HepG2 (cell line): Measurements from ENCODE around the gene JOSD1. TPM values are rescaled to one million over a fixed set of nuclear protein-coding genes. Genes with fewer than 3 reads are reported as not detected.
A peak's percentile ranks its signal among the peaks of the same experiment; 100 is the strongest.

Experiments
- AGO1 ChIP-seq: fragments of 200-400 bp; formaldehyde crosslinking; IDR thresholded peaks from 2 replicates; pipeline ENCODE4 v1.6.1; 2017; ENCODE audit warnings: mild to moderate bottlenecking, low read depth, low read length, moderate library complexity; ENCODE audit not compliant: poor library complexity, severe bottlenecking
- ARID3A ChIP-seq: IDR thresholded peaks from 2 replicates; pipeline ENCODE4 v1.6.1; 2012; ENCODE audit warnings: low read depth, low read length, improper control_type of control experiment
- ATF1 ChIP-seq: IDR thresholded peaks from 2 replicates; pipeline ENCODE4 v1.6.1; 2016; ENCODE audit warnings: mild to moderate bottlenecking, control low read depth
- CAMTA2 ChIP-seq: sonication (generic); formaldehyde crosslinking; IDR thresholded peaks from 2 replicates; pipeline ENCODE4 v1.4.0; 2020; ENCODE audit warnings: mild to moderate bottlenecking, missing genetic modification reagents, borderline replicate concordance
- GTF2F1 ChIP-seq: fragments of 150-350 bp; IDR thresholded peaks from 2 replicates; pipeline ENCODE4 v1.6.1; 2014; ENCODE audit warnings: low read length
- HDAC2 ChIP-seq: sonication (generic); formaldehyde crosslinking; IDR thresholded peaks from 2 replicates; pipeline ENCODE4 v1.4.0; 2020; ENCODE audit warnings: missing genetic modification reagents
- IRX3 ChIP-seq: sonication (generic); formaldehyde crosslinking; IDR thresholded peaks from 2 replicates; pipeline ENCODE4 v1.8.1; 2023; ENCODE audit warnings: mild to moderate bottlenecking, low read depth, missing genetic modification reagents, borderline replicate concordance
- ISX ChIP-seq: sonication (generic); formaldehyde crosslinking; conservative IDR thresholded peaks from 2 replicates; pipeline ENCODE4 v1.5.0; 2020; ENCODE audit warnings: missing genetic modification reagents
- MIXL1 ChIP-seq: IDR thresholded peaks from 2 replicates; pipeline ENCODE4 v1.6.1; 2016
- NFATC3 ChIP-seq: sonication (generic); formaldehyde crosslinking; IDR thresholded peaks from 2 replicates; pipeline ENCODE4 v1.5.1; 2020; ENCODE audit warnings: mild to moderate bottlenecking, missing genetic modification reagents
- SYNCRIP ChIP-seq: fragments of 200-400 bp; formaldehyde crosslinking; IDR thresholded peaks from 2 replicates; pipeline ENCODE4 v1.6.1; 2018; ENCODE audit warnings: mild to moderate bottlenecking, low read depth, low read length; ENCODE audit not compliant: insufficient read depth
- ZBTB2 ChIP-seq: sonication (generic); formaldehyde crosslinking; IDR thresholded peaks from 2 replicates; pipeline ENCODE4 v1.8.0; 2022; ENCODE audit warnings: low read depth, missing genetic modification reagents
- ZBTB43 ChIP-seq: sonication (generic); formaldehyde crosslinking; conservative IDR thresholded peaks from 2 replicates; pipeline ENCODE4 v1.4.0; 2020; ENCODE audit warnings: missing genetic modification reagents
- ZNF296 ChIP-seq: sonication (generic); formaldehyde crosslinking; conservative IDR thresholded peaks from 2 replicates; pipeline ENCODE4 v1.5.0; 2020; ENCODE audit warnings: mild to moderate bottlenecking, missing genetic modification reagents
- ZNF337 ChIP-seq: sonication (generic); formaldehyde crosslinking; IDR thresholded peaks from 2 replicates; pipeline ENCODE4 v1.5.1; 2020; ENCODE audit warnings: missing genetic modification reagents, low read depth, mild to moderate bottlenecking, borderline replicate concordance
- ZNF431 ChIP-seq: sonication (generic); formaldehyde crosslinking; IDR thresholded peaks from 2 replicates; pipeline ENCODE4 v1.9.0; 2022; ENCODE audit warnings: missing genetic modification reagents, low read depth, mild to moderate bottlenecking, borderline replicate concordance
- ZNF496 ChIP-seq: sonication (generic); formaldehyde crosslinking; IDR thresholded peaks from 2 replicates; pipeline ENCODE4 v1.8.1; 2023; ENCODE audit warnings: mild to moderate bottlenecking, moderate library complexity, missing genetic modification reagents; ENCODE audit not compliant: insufficient replicate concordance
- ZNF563 ChIP-seq: sonication (generic); formaldehyde crosslinking; IDR thresholded peaks from 2 replicates; pipeline ENCODE4 v1.8.0; 2022; ENCODE audit warnings: mild to moderate bottlenecking, moderate library complexity, missing genetic modification reagents
- ZNF776 ChIP-seq: sonication (generic); formaldehyde crosslinking; IDR thresholded peaks from 2 replicates; pipeline ENCODE4 v1.4.0; 2020; ENCODE audit warnings: mild to moderate bottlenecking, missing genetic modification reagents
- polyA plus RNA-seq, 8 experiments: library from polyadenylated mRNA; depleted of rRNA in 3 of 8; stranded (reverse) in 7 of 8; unstranded in 1 of 8; fragments of >200 nt; fragmentation: Illumina TruSeq in 4 of 8; extraction: Trizol in 4 of 8; gene quantifications; 2 replicates each; pipeline versions ENCODE4 v1.2.1 to v1.2.3, GENCODE V29; 2011 to 2016; ENCODE audit warnings: low read depth in 4 of 8, missing spikeins in 1 of 8, mixed read lengths in 1 of 8; ENCODE audit not compliant: insufficient read depth in 1 of 8
- total RNA-seq, 5 experiments: library from RNA; depleted of rRNA; stranded (reverse); fragments of >200 nt; fragmentation: Illumina TruSeq; extraction: Trizol; gene quantifications; 2 replicates each; pipeline ENCODE4 v1.2.3, GENCODE V29; 2016; ENCODE audit warnings: low read depth in 1 of 5
- TF ChIP-seq, protein P1 (sequence below): IDR thresholded peaks from 2 replicates; pipeline ENCODE4 v1.6.1; 2018; ENCODE audit warnings: missing genetic modification reagents, mild to moderate bottlenecking, missing compliant biosample characterization
- TF ChIP-seq, protein P2 (sequence below): sonication (generic); formaldehyde crosslinking; IDR thresholded peaks from 2 replicates; pipeline ENCODE4 v1.8.1; 2023; ENCODE audit warnings: mild to moderate bottlenecking, missing genetic modification reagents, borderline replicate concordance

The JOSD1 gene
- total and polyA plus RNA-seq, 2 of the 13 experiments (the other 11 are each of a cell fraction or from before 2014, with no cell fraction given), result 31.7 to 38.4 TPM

- TF ChIP-seq, protein P1, sequence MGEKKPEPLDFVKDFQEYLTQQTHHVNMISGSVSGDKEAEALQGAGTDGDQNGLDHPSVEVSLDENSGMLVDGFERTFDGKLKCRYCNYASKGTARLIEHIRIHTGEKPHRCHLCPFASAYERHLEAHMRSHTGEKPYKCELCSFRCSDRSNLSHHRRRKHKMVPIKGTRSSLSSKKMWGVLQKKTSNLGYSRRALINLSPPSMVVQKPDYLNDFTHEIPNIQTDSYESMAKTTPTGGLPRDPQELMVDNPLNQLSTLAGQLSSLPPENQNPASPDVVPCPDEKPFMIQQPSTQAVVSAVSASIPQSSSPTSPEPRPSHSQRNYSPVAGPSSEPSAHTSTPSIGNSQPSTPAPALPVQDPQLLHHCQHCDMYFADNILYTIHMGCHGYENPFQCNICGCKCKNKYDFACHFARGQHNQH (CRISPR knock-in tag), result peak; percentile 72
- TF ChIP-seq IRX3 (CRISPR knock-in tag), result no peak
- TF ChIP-seq ZBTB2 (CRISPR knock-in tag), result peak; percentile 84
- no peak for TF ChIP-seq ZNF337 (CRISPR knock-in tag)
- TF ChIP-seq SYNCRIP, result no peak
- peak; percentile 60; the same call in 1 of the 2 replicates for TF ChIP-seq ZNF563 (CRISPR knock-in tag)
- no peak for TF ChIP-seq ZNF496
- TF ChIP-seq ZBTB43 (CRISPR knock-in tag), result peak; percentile 58
- TF ChIP-seq ZNF776 (CRISPR knock-in tag), result peak; percentile 80; the same call in 1 of the 2 replicates
- TF ChIP-seq AGO1, result peak; percentile 58
- TF ChIP-seq GTF2F1, result no peak
- no peak for TF ChIP-seq ZNF296 (CRISPR knock-in tag)
- no peak for TF ChIP-seq MIXL1 (CRISPR knock-in tag)
- peak; percentile 87; the same call in 1 of the 2 replicates for TF ChIP-seq ZNF431
- TF ChIP-seq HDAC2, result peak; percentile 17; the same call in 1 of the 2 replicates
- 0 out of 2 replicates have a peak, but pooled peaks have one; percentile 56 for TF ChIP-seq NFATC3
- no peak for TF ChIP-seq CAMTA2 (CRISPR knock-in tag)
- TF ChIP-seq, protein P2, sequence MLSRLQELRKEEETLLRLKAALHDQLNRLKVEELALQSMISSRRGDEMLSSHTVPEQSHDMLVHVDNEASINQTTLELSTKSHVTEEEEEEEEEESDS (CRISPR knock-in tag), result no peak
- no peak; the same call in 1 of the 2 replicates for TF ChIP-seq ISX (CRISPR knock-in tag)
- no peak for TF ChIP-seq ARID3A
- peak; percentile 89 for TF ChIP-seq ATF1 (CRISPR knock-in tag)
These were observed at the start of gene JOSD1 (continued) for GRCh38 chr22:38700789-38701628.
